GM12874 (cell line): Measurements from ENCODE around the gene PAF1.

Experiments
- TF ChIP-seq, protein P1 (sequence below): IDR thresholded peaks from 2 replicates; pipeline ENCODE4 v1.5.1; 2011; ENCODE audit warnings: low read depth, mild to moderate bottlenecking, control low read depth, low read length, moderate library complexity; ENCODE audit not compliant: insufficient read depth

The PAF1 gene

DNA sequence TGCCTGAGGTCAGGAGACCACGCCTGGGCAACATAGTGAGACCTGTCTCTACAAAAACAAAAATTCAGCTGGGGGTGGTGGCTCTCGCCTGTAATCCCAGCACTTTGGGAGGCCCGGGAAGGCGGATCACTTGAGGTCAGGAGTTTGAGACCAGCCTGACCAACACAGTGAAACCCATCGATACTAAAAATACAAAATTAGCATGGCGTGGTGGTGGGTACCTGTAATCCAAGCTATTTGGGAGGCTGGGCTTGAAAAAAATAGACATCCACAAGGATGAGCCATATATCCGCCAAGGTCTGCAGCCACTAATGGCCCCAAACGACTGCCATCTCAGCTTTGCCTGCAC is 41.7 kb upstream of the PAF1 start:
- TF ChIP-seq, protein P1, sequence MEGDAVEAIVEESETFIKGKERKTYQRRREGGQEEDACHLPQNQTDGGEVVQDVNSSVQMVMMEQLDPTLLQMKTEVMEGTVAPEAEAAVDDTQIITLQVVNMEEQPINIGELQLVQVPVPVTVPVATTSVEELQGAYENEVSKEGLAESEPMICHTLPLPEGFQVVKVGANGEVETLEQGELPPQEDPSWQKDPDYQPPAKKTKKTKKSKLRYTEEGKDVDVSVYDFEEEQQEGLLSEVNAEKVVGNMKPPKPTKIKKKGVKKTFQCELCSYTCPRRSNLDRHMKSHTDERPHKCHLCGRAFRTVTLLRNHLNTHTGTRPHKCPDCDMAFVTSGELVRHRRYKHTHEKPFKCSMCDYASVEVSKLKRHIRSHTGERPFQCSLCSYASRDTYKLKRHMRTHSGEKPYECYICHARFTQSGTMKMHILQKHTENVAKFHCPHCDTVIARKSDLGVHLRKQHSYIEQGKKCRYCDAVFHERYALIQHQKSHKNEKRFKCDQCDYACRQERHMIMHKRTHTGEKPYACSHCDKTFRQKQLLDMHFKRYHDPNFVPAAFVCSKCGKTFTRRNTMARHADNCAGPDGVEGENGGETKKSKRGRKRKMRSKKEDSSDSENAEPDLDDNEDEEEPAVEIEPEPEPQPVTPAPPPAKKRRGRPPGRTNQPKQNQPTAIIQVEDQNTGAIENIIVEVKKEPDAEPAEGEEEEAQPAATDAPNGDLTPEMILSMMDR: no peak

DNA sequence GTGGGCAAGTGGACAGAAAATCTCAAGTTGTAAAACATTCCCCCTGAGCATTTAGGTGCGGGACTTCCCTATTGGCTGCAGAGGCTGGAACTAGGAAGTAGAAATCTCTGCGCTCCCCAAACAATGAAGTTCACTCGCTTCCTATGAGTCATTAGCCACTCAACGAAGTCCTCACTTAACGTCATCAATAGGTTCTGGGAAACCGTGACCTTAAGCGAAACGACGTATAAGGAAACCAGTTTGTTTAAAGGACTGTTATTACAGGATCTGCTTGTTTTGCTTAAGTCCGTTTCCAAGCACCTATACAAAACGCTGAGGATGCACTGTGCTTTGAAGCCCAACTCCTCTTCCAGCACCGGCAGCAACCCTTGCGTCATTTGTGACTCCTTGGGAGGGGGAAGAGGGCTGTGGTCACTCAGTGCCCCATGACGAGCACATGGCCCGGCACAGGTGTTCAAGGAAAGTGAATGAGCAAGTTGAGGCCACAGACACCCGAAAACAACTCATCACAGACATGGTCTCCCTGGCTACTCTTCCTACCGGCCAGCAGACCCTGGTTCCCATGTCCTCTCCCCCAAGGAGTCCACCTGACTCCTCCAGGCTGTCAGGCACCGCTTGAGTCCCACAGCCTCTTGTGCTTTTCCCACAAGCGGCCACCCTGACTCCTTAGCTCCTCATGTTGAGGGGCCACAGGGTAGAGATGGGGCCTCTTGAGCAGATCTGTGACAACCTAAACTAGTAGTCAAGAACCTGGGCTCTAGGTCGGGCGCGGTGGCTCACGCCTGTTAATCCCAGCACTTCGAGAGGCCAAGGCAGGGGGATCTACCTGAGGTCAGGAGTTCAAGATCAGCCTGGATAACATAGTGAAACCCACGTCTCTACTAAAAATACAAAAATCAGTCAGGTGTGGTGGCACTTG is 40.0 kb upstream of the PAF1 start:
- TF ChIP-seq, protein P1: no peak

DNA sequence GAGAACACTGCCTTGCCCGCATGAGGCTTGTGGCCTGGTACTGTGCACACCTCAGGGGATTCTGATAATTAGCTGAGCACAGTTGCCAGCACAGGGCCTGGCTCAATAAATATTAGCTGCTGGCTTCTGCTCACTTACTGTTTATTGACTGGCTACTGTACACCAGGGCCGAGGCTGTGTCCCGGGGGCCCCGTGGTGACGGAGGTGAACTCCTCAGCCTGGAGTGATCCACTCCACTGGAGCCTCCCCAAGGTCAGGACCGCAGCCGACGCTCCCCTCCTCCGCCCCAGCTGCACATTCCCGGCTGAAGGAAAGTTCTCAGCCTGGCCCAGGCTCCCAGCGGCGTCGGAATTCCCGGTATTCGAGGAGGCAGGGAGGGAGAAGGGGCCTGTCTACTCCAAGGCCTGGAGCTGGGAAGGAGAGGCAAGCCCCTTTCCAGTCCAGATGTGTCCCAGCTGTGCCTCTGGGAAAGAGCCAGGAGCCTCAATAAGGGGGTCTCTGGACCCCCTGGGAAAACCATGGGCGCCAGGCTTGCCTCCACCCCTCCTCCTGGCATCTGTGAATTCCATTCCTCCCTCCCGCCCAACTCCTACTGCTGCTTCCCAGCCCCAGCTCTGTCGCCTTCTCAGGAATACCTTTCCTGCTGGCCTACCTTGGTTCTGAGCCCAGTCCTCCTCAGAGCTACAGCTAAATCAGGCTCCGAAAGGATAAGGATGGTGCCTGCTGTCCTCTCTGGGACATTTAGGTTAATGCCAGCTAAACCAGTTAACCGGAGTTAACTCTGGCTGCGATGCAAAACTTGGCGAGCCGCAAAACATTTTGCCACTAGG is 37.6 kb upstream of the PAF1 start:
- TF ChIP-seq, protein P1: no peak

DNA sequence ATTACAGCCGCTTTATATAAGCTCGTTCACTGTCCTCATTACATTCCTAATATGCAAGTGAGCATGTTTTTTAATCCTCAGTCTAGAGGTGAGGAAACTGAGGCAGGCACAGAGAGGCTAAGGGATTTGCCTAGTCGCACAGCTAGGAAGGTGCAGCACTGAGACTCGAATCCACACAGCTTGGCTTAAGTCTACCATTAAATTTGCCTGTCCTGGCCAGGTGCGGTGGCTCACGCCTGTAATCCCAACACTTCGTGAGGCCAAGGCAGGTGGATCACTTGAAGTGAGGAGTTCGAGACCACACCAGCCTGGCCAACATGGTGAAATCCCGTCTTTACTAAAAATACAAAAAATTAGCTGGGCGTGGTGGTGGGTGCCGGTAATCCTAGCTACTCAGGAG is 36.8 kb upstream of the PAF1 start:
- TF ChIP-seq, protein P1: no peak

DNA sequence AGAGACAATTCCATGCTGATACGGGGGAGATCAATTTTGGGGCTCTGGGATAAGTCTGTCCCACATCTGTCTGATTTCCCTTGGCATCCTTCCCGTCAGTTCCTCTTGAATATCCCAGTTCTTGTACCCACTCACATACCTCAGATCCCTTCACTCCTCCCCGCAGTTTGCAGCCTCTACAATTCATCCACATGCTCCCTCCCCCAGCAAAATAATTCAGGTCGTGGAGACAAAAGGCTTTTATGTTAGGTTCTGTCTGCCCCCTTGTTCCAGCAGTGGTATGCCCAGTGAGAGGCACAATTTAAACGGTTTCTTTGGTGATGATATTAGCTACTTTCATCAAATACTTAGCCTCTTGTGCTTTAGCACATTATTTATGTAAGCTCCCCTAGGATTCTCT is 35.3 kb upstream of the PAF1 start:
- TF ChIP-seq, protein P1: no peak

DNA sequence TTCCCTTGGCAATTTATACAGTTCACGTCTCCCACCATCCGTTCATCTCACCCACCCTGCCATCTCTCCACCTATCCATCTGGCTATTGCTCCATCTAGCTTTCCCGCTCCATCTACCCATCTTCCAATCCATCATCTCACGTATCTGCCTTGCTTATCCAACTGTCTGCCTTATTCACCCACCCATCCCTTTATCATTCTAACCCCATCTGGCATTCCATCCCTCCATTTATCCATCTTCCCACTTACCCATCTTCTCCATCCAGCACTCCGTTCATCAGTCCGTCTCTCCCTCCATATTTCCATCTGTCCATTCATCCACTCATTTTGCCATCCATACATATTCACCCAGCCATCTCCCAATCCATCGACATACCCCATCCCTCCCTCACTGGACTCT is 34.8 kb upstream of the PAF1 start:
- TF ChIP-seq, protein P1: no peak

DNA sequence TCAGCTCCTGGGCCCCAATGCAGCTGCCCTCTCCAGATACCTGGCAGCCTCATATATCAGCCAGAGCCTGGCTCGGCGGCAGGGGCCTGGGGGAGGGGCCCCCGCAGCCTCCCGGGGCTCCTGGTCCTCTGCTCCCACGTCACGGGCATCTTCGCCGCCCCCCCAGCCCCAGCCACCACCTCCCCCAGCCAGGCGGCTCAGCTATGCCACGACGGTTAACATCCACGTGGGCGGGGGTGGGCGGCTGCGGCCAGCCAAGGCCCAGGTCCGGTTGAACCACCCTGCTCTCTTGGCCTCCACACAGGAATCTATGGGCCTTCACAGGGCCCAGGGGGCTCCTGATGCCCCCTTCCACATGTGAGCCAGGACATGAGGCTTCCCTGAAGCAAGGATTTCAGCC is 34.0 kb upstream of the PAF1 start:
- TF ChIP-seq, protein P1: no peak
